Measurements from ENCODE around the gene PLA1A. TPM values are rescaled to one million over a fixed set of nuclear protein-coding genes. Genes with fewer than 3 reads are reported as not detected.

The PLA1A gene
- total and polyA plus RNA-seq, 2 donors (not counting 3 experiments of a cell fraction or from before 2014, with no cell fraction given): 0.07 TPM; not detected in 1

DNA sequence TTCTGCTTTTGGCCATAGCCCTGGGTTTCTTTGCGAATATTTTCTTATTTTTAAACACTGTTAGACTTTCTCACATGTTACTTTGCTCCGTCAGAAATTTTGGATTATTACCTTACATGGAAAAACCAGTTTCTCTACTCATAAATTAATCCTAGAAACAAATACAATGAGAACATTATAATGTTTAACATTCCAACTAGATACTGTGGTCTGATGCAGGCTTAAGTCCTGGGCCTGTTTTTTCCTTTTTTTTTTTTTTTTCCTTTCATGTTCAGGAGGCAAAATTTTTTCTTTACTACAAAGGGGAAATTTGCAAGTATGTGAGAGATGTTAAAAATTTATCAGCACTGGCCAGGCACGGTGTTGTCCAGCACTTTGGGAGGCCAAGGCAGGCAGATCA, 33.8 kb downstream of the PLA1A start:
- Histone ChIP-seq H3K27ac (ENCODE audit: insufficient read depth, low read depth, low read length) (no peak overlapping the region), H3K36me3 (ENCODE audit: control insufficient read depth in 2 of 2, extremely low read depth in 1 of 2, insufficient read depth in 2 of 2, low read length in 2 of 2) (no peaks in the 10 kb centered on the region), H3K4me1 (ENCODE audit: control insufficient read depth, extremely low read depth, insufficient read depth, low read length) (peaks cover 28% of the 10 kb centered on the region), H3K9me1 (replicated peaks; ENCODE audit: control insufficient read depth, extremely low read depth, insufficient read depth, low read length) (no peaks in the 10 kb centered on the region), H2AFZ (ENCODE audit: low read depth, low read length) (no peak overlapping the region), H3K9me3 (replicated peaks; ENCODE audit: control insufficient read depth, insufficient read depth, low read length) (no peaks in the 10 kb centered on the region), H4K20me1 (replicated peaks; ENCODE audit: control insufficient read depth, extremely low read depth, insufficient read depth, low read length) (no peaks in the 10 kb centered on the region), H3K4me2 (ENCODE audit: insufficient read depth, low read length) (no peak overlapping the region), H3K27me3 (ENCODE audit: control insufficient read depth in 2 of 2, insufficient read depth in 2 of 2, low read length in 2 of 2) (no peaks in the 10 kb centered on the region), H3K4me3 (replicated peaks in 1 of 3; ENCODE audit: insufficient read depth in 1 of 3, low read depth in 1 of 3, low read length in 3 of 3) (no peak overlapping the region), H3K79me2 (ENCODE audit: control insufficient read depth, insufficient read depth, low read length) (no peaks in the 10 kb centered on the region), H3K9ac (replicated peaks; ENCODE audit: extremely low read depth, insufficient read depth, low read length) (no peak overlapping the region)
- no TSS peak for BruUV-seq (replicated peaks)
- dilution Hi-C loops (cut with MboI; ENCODE audit: extremely low pct_ligation_motif_present, low sequenced_read_pairs): no loop called here
- ChIA-PET POLR2A (no interaction called here), CTCF (interaction anchor here (1.1 kb wide), 1 partner anchor 19 kb away, joined by 4 read pairs; no protein-coding TSS in a partner anchor)
- no peak for TF ChIP-seq FOS (IDR thresholded peaks at IDR 0.05; ENCODE audit: borderline replicate concordance, insufficient read depth, low read length)
- no peak for TF ChIP-seq POLR2A (IDR thresholded peaks at IDR 0.05; ENCODE audit: low read depth, low read length)
- TF ChIP-seq MYC (IDR thresholded peaks at IDR 0.05; ENCODE audit: low read depth, low read length): no peak
- no peak for TF ChIP-seq GATA2 (IDR thresholded peaks at IDR 0.05; ENCODE audit: insufficient read depth, insufficient read length, low read depth, low read length)
- no peak for TF ChIP-seq EZH2 (IDR thresholded peaks at IDR 0.05; ENCODE audit: borderline replicate concordance, low read depth, low read length, severe bottlenecking)
- TF ChIP-seq JUN (IDR thresholded peaks at IDR 0.05; ENCODE audit: borderline replicate concordance, insufficient read depth, insufficient read length, low read depth): no peak
- TF ChIP-seq, protein P1, sequence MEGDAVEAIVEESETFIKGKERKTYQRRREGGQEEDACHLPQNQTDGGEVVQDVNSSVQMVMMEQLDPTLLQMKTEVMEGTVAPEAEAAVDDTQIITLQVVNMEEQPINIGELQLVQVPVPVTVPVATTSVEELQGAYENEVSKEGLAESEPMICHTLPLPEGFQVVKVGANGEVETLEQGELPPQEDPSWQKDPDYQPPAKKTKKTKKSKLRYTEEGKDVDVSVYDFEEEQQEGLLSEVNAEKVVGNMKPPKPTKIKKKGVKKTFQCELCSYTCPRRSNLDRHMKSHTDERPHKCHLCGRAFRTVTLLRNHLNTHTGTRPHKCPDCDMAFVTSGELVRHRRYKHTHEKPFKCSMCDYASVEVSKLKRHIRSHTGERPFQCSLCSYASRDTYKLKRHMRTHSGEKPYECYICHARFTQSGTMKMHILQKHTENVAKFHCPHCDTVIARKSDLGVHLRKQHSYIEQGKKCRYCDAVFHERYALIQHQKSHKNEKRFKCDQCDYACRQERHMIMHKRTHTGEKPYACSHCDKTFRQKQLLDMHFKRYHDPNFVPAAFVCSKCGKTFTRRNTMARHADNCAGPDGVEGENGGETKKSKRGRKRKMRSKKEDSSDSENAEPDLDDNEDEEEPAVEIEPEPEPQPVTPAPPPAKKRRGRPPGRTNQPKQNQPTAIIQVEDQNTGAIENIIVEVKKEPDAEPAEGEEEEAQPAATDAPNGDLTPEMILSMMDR (IDR thresholded peaks at IDR 0.05; ENCODE audit: extremely low read depth in 1 of 2, insufficient read depth in 1 of 2, low read depth in 1 of 2, low read length in 2 of 2): no peak
- TF ChIP-seq, protein P2, sequence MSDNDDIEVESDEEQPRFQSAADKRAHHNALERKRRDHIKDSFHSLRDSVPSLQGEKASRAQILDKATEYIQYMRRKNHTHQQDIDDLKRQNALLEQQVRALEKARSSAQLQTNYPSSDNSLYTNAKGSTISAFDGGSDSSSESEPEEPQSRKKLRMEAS (IDR thresholded peaks at IDR 0.05; ENCODE audit: insufficient read depth, insufficient read length): no peak
- no peak for TF ChIP-seq POLR2AphosphoS5 (IDR thresholded peaks at IDR 0.05; ENCODE audit: insufficient read depth, low read depth, low read length)
- intact Hi-C loops (cut with micrococcal nuclease): no loop called here
- FAIRE-seq (no peak), DNase-seq (ENCODE audit: low read depth, low spot score) (no peak)

Measured in endothelial cell of umbilical vein (primary cell).